DND-41 (cell line): Measurements from ENCODE around the gene CYREN.

Experiments used
- ATAC-seq: fragments of 200-7000 bp; cut with Tn5 transposase; 3 replicates; pipeline ENCODE4 v1.9.1; 2021; ENCODE audit warnings: low read depth; ENCODE audit not compliant: insufficient read depth
- DNase-seq: peaks from one replicate; pipeline ENCODE4 v3.0.0-alpha.2; 2020
- H2AFZ ChIP-seq: 2 replicates; pipeline ENCODE4 v1.6.0; 2012; ENCODE audit warnings: low read depth, low read length
- H3K27ac ChIP-seq: 2 replicates; pipeline ENCODE4 v1.5.1; 2012; ENCODE audit warnings: low read length, inconsistent platforms
- H3K27me3 ChIP-seq: fragments of 200-600 bp; sonication (generic); 2 replicates; pipeline ENCODE4 v1.6.0; 2012; ENCODE audit warnings: low read length, mild to moderate bottlenecking, inconsistent platforms; ENCODE audit not compliant: insufficient read depth, poor library complexity
- H3K36me3 ChIP-seq: 2 replicates; pipeline ENCODE4 v1.5.1; 2012; ENCODE audit warnings: low read length, inconsistent platforms; ENCODE audit not compliant: insufficient read depth
- H3K4me1 ChIP-seq: 2 replicates; pipeline ENCODE4 v1.5.1; 2012; ENCODE audit warnings: mild to moderate bottlenecking, low read length; ENCODE audit not compliant: insufficient read depth
- H3K4me2 ChIP-seq: 2 replicates; pipeline ENCODE4 v1.6.0; 2012; ENCODE audit warnings: mild to moderate bottlenecking, moderate library complexity, low read length, inconsistent platforms; ENCODE audit not compliant: insufficient read depth
- H3K4me3 ChIP-seq, 2 experiments: fragments of 200-600 bp in 1 of 2; shearing (Covaris generic) in 1 of 2; 2 replicates each; pipeline ENCODE4 v1.5.1; 2012 to 2016; ENCODE audit warnings: inconsistent platforms in 2 of 2, low read length in 2 of 2, mild to moderate bottlenecking in 2 of 2, low read depth in 1 of 2, moderate library complexity in 1 of 2
- H3K79me2 ChIP-seq: 2 replicates; pipeline ENCODE4 v1.6.0; 2012; ENCODE audit warnings: low read length, inconsistent platforms; ENCODE audit not compliant: insufficient read depth
- H3K9ac ChIP-seq: 2 replicates; pipeline ENCODE4 v1.6.0; 2012; ENCODE audit warnings: low read depth, mild to moderate bottlenecking, inconsistent platforms, low read length, moderate library complexity
- H3K9me3 ChIP-seq: 2 replicates; pipeline ENCODE4 v1.5.1; 2012; ENCODE audit warnings: low read length, moderate library complexity, mild to moderate bottlenecking, inconsistent platforms; ENCODE audit not compliant: insufficient read depth, severe bottlenecking
- H4K20me1 ChIP-seq: 2 replicates; pipeline ENCODE4 v1.6.0; 2012; ENCODE audit warnings: low read length; ENCODE audit not compliant: insufficient read depth
- CTCF ChIP-seq: IDR thresholded peaks from 2 replicates; pipeline ENCODE4 v1.5.1; 2012; ENCODE audit warnings: borderline replicate concordance, low read length, moderate library complexity, mild to moderate bottlenecking; ENCODE audit not compliant: poor library complexity, severe bottlenecking; ENCODE audit errors: extremely low read depth
- EZH2 ChIP-seq: IDR thresholded peaks from 3 replicates; pipeline ENCODE4 v1.6.1; 2012; ENCODE audit warnings: borderline replicate concordance, low read depth, mild to moderate bottlenecking, moderate library complexity, low read length, inconsistent platforms; ENCODE audit not compliant: severe bottlenecking

CYREN gene

DNA sequence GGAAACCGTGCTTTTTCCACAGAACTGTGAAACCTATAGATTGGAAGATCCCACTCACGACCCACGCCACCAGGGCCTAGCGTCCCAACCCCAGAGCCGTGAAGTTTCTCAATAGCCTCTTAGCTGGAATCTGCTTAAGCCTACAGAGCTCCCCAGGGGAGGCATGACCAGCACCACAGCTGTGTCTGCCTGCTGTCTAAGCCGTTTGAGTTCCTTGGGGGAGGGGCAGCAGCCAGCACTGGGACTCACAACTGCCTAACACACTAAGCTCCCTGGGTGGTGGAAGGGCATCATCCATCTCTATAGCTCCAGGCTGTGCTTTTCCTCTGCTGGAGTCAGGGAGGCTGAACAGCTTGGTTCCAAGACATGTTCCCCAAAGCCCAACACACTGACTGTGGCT, 48.6 kb downstream of the CYREN start:
- Histone ChIP-seq H2AFZ (no peak overlapping the region), H3K4me3 (no peak overlapping the region), H3K27me3 (no peaks in the 10 kb centered on the region), H3K9me3 (peaks cover 10% of the 10 kb centered on the region), H3K36me3 (no peaks in the 10 kb centered on the region), H3K9ac (no peak overlapping the region), H3K4me1 (no peaks in the 10 kb centered on the region), H3K27ac (no peak overlapping the region), H3K79me2 (no peaks in the 10 kb centered on the region), H3K4me2 (no peak overlapping the region), H4K20me1 (no peaks in the 10 kb centered on the region)
- no peak for TF ChIP-seq CTCF
- DNase-seq (no peak), ATAC-seq (no peak)

- no peaks in the 10 kb centered on the region for H3K27me3 ChIP-seq
- H2AFZ ChIP-seq: no peak overlapping the region
- H3K27ac ChIP-seq: no peak overlapping the region
- no peak overlapping the region for H3K4me3 ChIP-seq
- no peaks in the 10 kb centered on the region for H4K20me1 ChIP-seq
- H3K36me3 ChIP-seq: no peaks in the 10 kb centered on the region
- H3K9ac ChIP-seq: no peak overlapping the region
- H3K9me3 ChIP-seq: peaks cover 9% of the 10 kb centered on the region
- ATAC-seq (no peak), DNase-seq (no peak)
- no peaks in the 10 kb centered on the region for H3K4me1 ChIP-seq
- no peak overlapping the region for H3K4me2 ChIP-seq
- H3K79me2 ChIP-seq: no peaks in the 10 kb centered on the region
- no peak for TF ChIP-seq EZH2
- no peak for TF ChIP-seq CTCF
These were observed 53.4 kb downstream of the CYREN start for GRCh38 chr7:135117096-135117495.
